ENCODE measurements around the gene TTC5. TPM values are rescaled to one million over a fixed set of nuclear protein-coding genes. Genes with fewer than 3 reads are reported as not detected.

The TTC5 gene
- total RNA-seq, 2 donors from 2014 or later = 10.2 to 10.4 TPM

- Histone ChIP-seq H3K27me3 (replicated peaks; ENCODE audit: insufficient read depth) (no peaks in the 10 kb centered on the region), H3K4me3 (no peak overlapping the region), H3K27ac (peak overlapping the region; percentile 88 to 97), H3K4me1 (ENCODE audit: control insufficient read depth in 1 of 2, low read depth in 2 of 2) (peaks cover 8 to 32% of the 10 kb centered on the region in 2 donors), H3K9me3 (no peaks in the 10 kb centered on the region), H3K36me3 (no peaks in the 10 kb centered on the region)
- no peak for ATAC-seq (ENCODE audit: insufficient number of reproducible peaks, low FRiP score, low read depth)
- TF ChIP-seq CTCF (IDR thresholded peaks at IDR 0.05) = no peak
- DNase-seq (ENCODE audit: low spot score) = no peak
These were observed 28.3 kb upstream of the TTC5 start for GRCh38 chr14:20334017-20334416.

GRCh38 chr14:20333494-20333841 is 27.7 kb upstream of the TTC5 start:
- H3K4me3 ChIP-seq = peak overlapping the region; percentile 85
- no peaks in the 10 kb centered on the region for H3K36me3 ChIP-seq
- DNase-seq (ENCODE audit: low spot score) = no peak
- no peak for ATAC-seq (ENCODE audit: insufficient number of reproducible peaks, low FRiP score, low read depth)
- H3K9me3 ChIP-seq = no peaks in the 10 kb centered on the region
- H3K27me3 ChIP-seq (replicated peaks; ENCODE audit: insufficient read depth) = no peaks in the 10 kb centered on the region
- no peak for TF ChIP-seq CTCF (IDR thresholded peaks at IDR 0.05)
- peak overlapping the region; percentile 88 to 97 for H3K27ac ChIP-seq
- peaks cover 8 to 32% of the 10 kb centered on the region in 2 donors for H3K4me1 ChIP-seq (ENCODE audit: control insufficient read depth in 1 of 2, low read depth in 2 of 2)

GRCh38 chr14:20332788-20333493 is 27.2 kb upstream of the TTC5 start, which contains the start of gene CCNB1IP1:
Gene CCNB1IP1, minus strand, starts transcription at chr14:20333279. Its CDS starts 16,756 bp downstream, at chr14:20316523.
- no peak for TF ChIP-seq CTCF (IDR thresholded peaks at IDR 0.05)
- H3K27ac ChIP-seq = peak within 1 kb of the TSS; percentile 88 to 97
- H3K36me3 ChIP-seq = no peaks in the 10 kb centered on the region
- peaks cover 8 to 34% of the 10 kb centered on the region in 2 donors for H3K4me1 ChIP-seq (ENCODE audit: control insufficient read depth in 1 of 2, low read depth in 2 of 2)
- ATAC-seq (ENCODE audit: insufficient number of reproducible peaks, low FRiP score, low read depth) (peak; percentile 100), DNase-seq (ENCODE audit: low spot score) (peak; percentile 31)
- H3K27me3 ChIP-seq (replicated peaks; ENCODE audit: insufficient read depth) = no peaks in the 10 kb centered on the region
- H3K4me3 ChIP-seq = peak within 1 kb of the TSS; percentile 85
- H3K9me3 ChIP-seq = no peaks in the 10 kb centered on the region

GRCh38 chr14:20332431-20332787 is 26.7 kb upstream of the TTC5 start:
- TF ChIP-seq CTCF (IDR thresholded peaks at IDR 0.05) = no peak
- Histone ChIP-seq H3K36me3 (no peaks in the 10 kb centered on the region), H3K4me3 (peak overlapping the region; percentile 85), H3K27ac (peak overlapping the region; percentile 88 to 97), H3K27me3 (replicated peaks; ENCODE audit: insufficient read depth) (no peaks in the 10 kb centered on the region), H3K4me1 (ENCODE audit: control insufficient read depth in 1 of 2, low read depth in 2 of 2) (peaks cover 8 to 39% of the 10 kb centered on the region in 2 donors), H3K9me3 (no peaks in the 10 kb centered on the region)
- ATAC-seq (ENCODE audit: insufficient number of reproducible peaks, low FRiP score, low read depth) (no peak), DNase-seq (ENCODE audit: low spot score) (no peak)

GRCh38 chr14:20331053-20331613 is 25.4 kb upstream of the TTC5 start:
- peak overlapping the region; percentile 19 for H3K4me3 ChIP-seq
- H3K36me3 ChIP-seq = peaks cover 5% of the 10 kb centered on the region
- H3K27me3 ChIP-seq (replicated peaks; ENCODE audit: insufficient read depth) = no peaks in the 10 kb centered on the region
- DNase-seq (ENCODE audit: low spot score) (no peak), ATAC-seq (ENCODE audit: insufficient number of reproducible peaks, low FRiP score, low read depth) (no peak)
- H3K9me3 ChIP-seq = no peaks in the 10 kb centered on the region
- no peak overlapping the region for H3K27ac ChIP-seq
- H3K4me1 ChIP-seq (ENCODE audit: control insufficient read depth in 1 of 2, low read depth in 2 of 2) = peaks cover 8 to 44% of the 10 kb centered on the region in 2 donors
- no peak for TF ChIP-seq CTCF (IDR thresholded peaks at IDR 0.05)
